Left ventricle myocardium inferior (tissue), 1 donor: ENCODE data around the gene TRDMT1. TPM values are rescaled to one million over a fixed set of nuclear protein-coding genes. Genes with fewer than 3 reads are reported as not detected.

ENCODE experiments used
- DNase-seq: peaks from one replicate; pipeline ENCODE4 v3.0.0-alpha.2; 2020
- H3K27ac ChIP-seq: fragments of 200-600 bp; replicated peaks from 2 replicates; pipeline ENCODE4 v1.8.0; 2021
- H3K27me3 ChIP-seq: fragments of 200-600 bp; 2 replicates; pipeline ENCODE4 v1.8.0; 2021; ENCODE audit warnings: low read depth
- H3K36me3 ChIP-seq: fragments of 200-600 bp; 2 replicates; pipeline ENCODE4 v1.8.0; 2021
- H3K4me1 ChIP-seq: fragments of 200-600 bp; 2 replicates; pipeline ENCODE4 v1.8.0; 2021
- H3K4me3 ChIP-seq: fragments of 200-600 bp; 2 replicates; pipeline ENCODE4 v1.8.0; 2021; ENCODE audit warnings: mild to moderate bottlenecking, moderate library complexity
- H3K9me3 ChIP-seq: fragments of 200-600 bp; replicated peaks from 2 replicates; pipeline ENCODE4 v1.8.0; 2021
- intact Hi-C: fragments of 100-400 bp; cut with micrococcal nuclease; formaldehyde crosslinking; loops from one replicate; pipeline ENCODE4 v1.11.0; 2022
- total RNA-seq: library from RNA; stranded (reverse); fragmentation: NEBNext Ultra II Directional; extraction: Animal tissue kit (Norgen Biotek cat#: 25700); gene quantifications from one replicate; pipeline ENCODE4 v1.2.1, GENCODE V29; 2021
- TF ChIP-seq, protein P1 (sequence below): fragments of 200-600 bp; IDR thresholded peaks from 2 replicates; pipeline ENCODE4 v1.8.0; 2021; ENCODE audit warnings: antibody characterized with exemption, mild to moderate bottlenecking, borderline replicate concordance
- donor health status: DM: no; HTN: yes; CAD: no; lungs with severe emphysema.

Gene TRDMT1
- total RNA-seq, 1 donor from 2014 or later = 4.0 TPM

DNA sequence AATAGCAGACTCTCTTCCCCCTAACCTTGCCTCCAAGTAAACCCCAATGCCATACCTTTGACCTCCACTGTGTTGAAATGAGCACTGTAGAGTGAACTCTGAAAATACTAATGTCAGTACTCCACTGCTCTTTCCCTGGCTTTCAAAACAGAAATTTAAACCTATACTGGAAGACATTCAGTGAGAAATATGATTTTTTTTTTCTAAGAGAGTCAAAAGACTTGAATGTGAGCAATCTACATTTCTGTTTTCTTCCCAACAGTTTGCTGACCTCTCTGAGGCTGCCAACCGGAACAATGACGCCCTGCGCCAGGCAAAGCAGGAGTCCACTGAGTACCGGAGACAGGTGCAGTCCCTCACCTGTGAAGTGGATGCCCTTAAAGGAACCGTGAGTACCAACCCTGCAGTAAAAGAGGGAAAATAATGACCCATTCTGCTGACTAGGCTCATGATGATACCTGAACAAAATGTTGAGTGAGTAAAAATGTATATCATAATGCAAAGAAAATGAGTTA, 33.0 kb upstream of the TRDMT1 start:
- H3K27me3 ChIP-seq = peaks cover 46% of the 10 kb centered on the region
- peaks cover 71% of the 10 kb centered on the region for H3K36me3 ChIP-seq
- peak overlapping the region; percentile 100 for H3K27ac ChIP-seq
- H3K9me3 ChIP-seq = no peaks in the 10 kb centered on the region
- TF ChIP-seq, protein P1, sequence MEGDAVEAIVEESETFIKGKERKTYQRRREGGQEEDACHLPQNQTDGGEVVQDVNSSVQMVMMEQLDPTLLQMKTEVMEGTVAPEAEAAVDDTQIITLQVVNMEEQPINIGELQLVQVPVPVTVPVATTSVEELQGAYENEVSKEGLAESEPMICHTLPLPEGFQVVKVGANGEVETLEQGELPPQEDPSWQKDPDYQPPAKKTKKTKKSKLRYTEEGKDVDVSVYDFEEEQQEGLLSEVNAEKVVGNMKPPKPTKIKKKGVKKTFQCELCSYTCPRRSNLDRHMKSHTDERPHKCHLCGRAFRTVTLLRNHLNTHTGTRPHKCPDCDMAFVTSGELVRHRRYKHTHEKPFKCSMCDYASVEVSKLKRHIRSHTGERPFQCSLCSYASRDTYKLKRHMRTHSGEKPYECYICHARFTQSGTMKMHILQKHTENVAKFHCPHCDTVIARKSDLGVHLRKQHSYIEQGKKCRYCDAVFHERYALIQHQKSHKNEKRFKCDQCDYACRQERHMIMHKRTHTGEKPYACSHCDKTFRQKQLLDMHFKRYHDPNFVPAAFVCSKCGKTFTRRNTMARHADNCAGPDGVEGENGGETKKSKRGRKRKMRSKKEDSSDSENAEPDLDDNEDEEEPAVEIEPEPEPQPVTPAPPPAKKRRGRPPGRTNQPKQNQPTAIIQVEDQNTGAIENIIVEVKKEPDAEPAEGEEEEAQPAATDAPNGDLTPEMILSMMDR = no peak
- intact Hi-C loops = no loop called here
- no peak for DNase-seq
- peaks cover 78% of the 10 kb centered on the region for H3K4me1 ChIP-seq
- peak overlapping the region; percentile 90 for H3K4me3 ChIP-seq

DNA sequence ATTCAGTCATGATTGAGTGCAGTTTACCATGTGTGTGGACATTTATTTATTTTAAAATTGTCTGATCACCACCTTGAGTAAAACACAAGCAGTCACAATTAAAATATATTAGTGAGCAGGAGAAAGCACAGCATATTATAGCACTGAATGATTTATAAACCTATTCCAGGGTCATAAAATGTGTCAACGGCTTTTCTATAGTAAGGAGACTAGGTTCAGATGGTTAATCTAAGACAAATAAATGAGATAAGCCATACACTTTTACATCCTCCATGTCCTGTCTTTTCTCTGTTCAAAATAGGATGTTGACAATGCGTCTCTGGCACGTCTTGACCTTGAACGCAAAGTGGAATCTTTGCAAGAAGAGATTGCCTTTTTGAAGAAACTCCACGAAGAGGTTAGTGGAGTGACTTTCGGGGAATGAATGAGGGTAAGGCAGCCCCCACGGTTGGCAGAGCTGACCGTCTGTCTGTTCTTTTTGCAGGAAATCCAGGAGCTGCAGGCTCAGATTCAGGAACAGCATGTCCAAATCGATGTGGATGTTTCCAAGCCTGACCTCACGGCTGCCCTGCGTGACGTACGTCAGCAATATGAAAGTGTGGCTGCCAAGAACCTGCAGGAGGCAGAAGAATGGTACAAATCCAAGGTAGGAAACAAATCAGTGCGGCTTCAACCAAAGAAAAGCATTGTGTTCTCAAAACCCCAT, 32.0 kb upstream of the TRDMT1 start:
- peak; percentile 28 for DNase-seq
- peaks cover 56% of the 10 kb centered on the region for H3K27me3 ChIP-seq
- H3K36me3 ChIP-seq = peaks cover 71% of the 10 kb centered on the region
- H3K27ac ChIP-seq = peak overlapping the region; percentile 100
- H3K9me3 ChIP-seq = no peaks in the 10 kb centered on the region
- H3K4me1 ChIP-seq = peaks cover 88% of the 10 kb centered on the region
- intact Hi-C loops = no loop called here
- TF ChIP-seq, protein P1 = no peak
- peak overlapping the region; percentile 90 for H3K4me3 ChIP-seq

DNA sequence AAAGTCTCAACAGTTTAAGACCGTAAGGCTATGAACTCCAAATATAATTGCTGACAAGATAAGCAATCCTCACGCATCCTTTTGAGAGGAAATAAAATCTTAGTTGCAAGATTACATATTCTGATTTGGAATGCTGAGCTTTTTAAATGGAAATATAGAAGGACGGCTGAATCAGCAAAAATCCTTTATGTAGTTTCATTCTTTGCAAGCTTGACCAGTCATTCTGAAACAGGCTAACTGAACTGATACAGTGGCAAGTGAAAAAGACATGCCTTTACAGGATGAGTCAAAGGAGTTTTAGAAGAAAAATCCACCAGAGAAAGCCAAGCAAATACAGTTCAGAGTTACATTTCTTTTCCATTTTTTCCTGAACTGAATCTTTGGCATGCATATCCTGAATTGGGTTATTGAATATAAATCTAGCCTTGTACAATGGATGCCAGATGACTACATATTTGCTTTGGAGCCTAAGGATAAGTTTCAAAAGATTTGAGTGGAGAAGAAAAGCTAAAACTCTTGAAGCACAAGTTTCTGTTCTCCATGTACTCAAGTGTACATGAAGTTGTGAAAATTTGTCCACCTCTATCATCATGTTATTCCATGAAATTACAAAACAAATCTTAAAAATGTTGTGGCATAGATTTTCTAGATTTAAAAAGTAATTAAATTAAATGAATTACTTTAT, 30.9 kb upstream of the TRDMT1 start:
- DNase-seq = no peak
- intact Hi-C loops = no loop called here
- H3K4me3 ChIP-seq = peak overlapping the region; percentile 90
- H3K4me1 ChIP-seq = peaks cover 91% of the 10 kb centered on the region
- TF ChIP-seq, protein P1 = no peak
- H3K27me3 ChIP-seq = peaks cover 65% of the 10 kb centered on the region
- H3K9me3 ChIP-seq = no peaks in the 10 kb centered on the region
- peak overlapping the region; percentile 100 for H3K27ac ChIP-seq
- peaks cover 70% of the 10 kb centered on the region for H3K36me3 ChIP-seq

DNA sequence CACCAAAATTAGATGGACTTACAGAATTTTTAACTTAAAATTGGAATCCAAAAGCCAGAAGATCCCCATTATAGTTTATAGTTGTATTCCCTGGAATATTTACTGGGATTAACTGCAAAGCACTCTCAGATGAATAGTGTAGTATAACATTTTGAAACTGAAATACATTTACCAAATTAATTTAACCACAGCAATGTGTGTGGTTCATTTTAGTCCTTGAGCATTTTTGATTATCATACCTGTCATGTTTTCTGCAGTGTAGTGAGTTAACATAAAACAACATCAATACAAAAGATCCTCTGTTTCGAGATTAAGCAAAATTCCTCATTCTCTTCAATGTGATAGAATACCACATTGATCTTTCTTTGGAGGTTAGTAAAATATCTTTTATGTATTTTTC, 30.3 kb upstream of the TRDMT1 start:
- H3K9me3 ChIP-seq = no peaks in the 10 kb centered on the region
- H3K4me3 ChIP-seq = peak overlapping the region; percentile 90
- TF ChIP-seq, protein P1 = no peak
- H3K36me3 ChIP-seq = peaks cover 64% of the 10 kb centered on the region
- no peak for DNase-seq
- peaks cover 90% of the 10 kb centered on the region for H3K4me1 ChIP-seq
- peak overlapping the region; percentile 100 for H3K27ac ChIP-seq
- peaks cover 65% of the 10 kb centered on the region for H3K27me3 ChIP-seq
- intact Hi-C loops = no loop called here

DNA sequence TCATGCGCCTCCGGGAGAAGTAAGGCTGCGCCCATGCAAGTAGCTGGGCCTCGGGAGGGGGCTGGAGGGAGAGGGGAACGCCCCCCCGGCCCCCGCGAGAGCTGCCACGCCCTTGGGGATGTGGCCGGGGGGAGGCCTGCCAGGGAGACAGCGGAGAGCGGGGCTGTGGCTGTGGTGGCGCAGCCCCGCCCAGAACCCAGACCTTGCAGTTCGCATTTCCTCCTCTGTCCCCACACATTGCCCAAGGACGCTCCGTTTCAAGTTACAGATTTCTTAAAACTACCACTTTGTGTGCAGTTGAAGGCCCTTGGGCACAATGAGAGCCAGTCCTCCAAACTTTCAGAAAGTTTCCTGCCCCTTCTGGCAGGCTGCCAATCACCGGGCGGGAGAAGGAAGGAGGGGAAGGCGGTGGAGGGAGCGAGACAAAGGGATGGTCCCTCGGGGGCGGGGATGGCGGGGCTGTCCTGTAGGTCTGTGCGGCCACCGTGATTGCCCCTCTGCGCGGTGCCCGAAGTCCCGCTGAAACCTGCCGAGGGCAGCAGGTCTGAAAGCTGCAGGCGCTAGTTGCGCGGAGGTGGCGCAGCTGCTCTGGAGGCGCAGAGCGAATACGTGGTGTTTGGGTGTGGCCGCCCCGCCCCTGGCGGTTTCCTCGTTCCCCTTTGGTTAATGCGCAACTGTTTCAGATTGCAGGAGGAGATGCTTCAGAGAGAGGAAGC, 28.7 kb upstream of the TRDMT1 start:
- Histone ChIP-seq H3K9me3 (no peaks in the 10 kb centered on the region), H3K36me3 (peaks cover 47% of the 10 kb centered on the region), H3K4me1 (peaks cover 76% of the 10 kb centered on the region), H3K27me3 (peaks cover 65% of the 10 kb centered on the region), H3K27ac (peak overlapping the region; percentile 100), H3K4me3 (peak overlapping the region; percentile 90)
- DNase-seq = peak; percentile 82
- TF ChIP-seq, protein P1 = no peak
- intact Hi-C loops = no loop called here
